Measurements from ENCODE around the gene TEAD1. TPM values are rescaled to one million over a fixed set of nuclear protein-coding genes. Genes with fewer than 3 reads are reported as not detected.
A peak's percentile ranks its signal among the peaks of the same experiment; 100 is the strongest.

The TEAD1 gene
- total and polyA plus RNA-seq, 7 donors: 3.2 to 200 (median 155) TPM

GRCh38 chr11:12698048-12698447 is 23.8 kb downstream of the TEAD1 start:
- WGBS, 2 donors: 56 to 85% methylated on average over 5 of the region's 5 CpGs
- intact Hi-C loops (cut with DNase I): no loop called here
- TF ChIP-seq CTCF (IDR thresholded peaks at IDR 0.05) (no peak), POLR2AphosphoS5 (IDR thresholded peaks at IDR 0.05) (no peak), EP300 (IDR thresholded peaks at IDR 0.05) (no peak), POLR2A (IDR thresholded peaks at IDR 0.05) (no peak)

DNA sequence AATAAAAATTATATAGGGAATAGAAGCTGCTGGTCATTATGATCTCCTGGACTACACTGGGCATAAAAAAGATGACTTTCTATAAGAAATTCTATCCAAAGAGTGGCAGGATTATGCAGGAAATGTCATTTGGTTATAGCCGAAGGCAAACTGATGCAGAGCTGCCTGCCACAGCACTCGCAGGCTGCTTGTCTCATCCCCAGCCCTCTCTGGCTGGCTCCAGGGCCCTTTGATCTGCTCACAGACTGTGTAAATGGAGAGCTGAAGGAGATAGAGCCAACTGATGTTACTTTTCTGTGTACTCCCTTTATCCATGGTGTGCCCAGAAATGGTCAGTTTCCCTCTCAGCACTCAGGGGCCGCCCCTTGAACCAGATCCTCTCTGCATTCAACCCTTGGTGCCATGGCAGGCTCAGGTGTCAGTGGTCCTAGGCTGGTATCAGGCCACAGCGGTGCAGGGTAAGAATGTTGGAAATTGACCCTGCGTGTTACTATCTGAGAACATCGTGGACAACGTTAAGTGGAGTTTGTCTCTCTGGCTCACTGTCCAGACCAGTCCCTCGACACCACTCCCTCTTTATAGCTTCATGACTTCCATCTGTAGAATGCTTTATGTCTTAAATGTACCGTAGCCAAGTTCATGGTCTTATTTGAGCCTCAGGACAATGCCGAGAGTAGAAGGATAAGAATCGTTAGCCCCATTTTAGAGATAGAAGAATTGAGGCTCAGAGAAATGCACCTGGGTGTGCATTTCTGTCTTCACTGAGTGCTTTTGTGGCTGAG is 27.8 kb downstream of the TEAD1 start:
- DNase-seq: no peak
- intact Hi-C loops (cut with DNase I): no loop called here
- 86 to 88% methylated on average over 11 of the region's 11 CpGs for WGBS, 2 donors

More at GRCh38 chr11:12698048-12698447, 23.8 kb downstream of the TEAD1 start:
- Histone ChIP-seq H3K36me3 (no peaks in the 10 kb centered on the region), H3K27me3 (no peaks in the 10 kb centered on the region), H3K4me3 (no peak overlapping the region), H3K4me1 (peaks cover 0 to 77% (median 70%) of the 10 kb centered on the region in 4 donors), H3K9me3 (no peaks in the 10 kb centered on the region), H3K27ac (peak overlapping the region in 2 of 4 donors; percentile 92 to 93)
- DNase-seq: no peak

DNA sequence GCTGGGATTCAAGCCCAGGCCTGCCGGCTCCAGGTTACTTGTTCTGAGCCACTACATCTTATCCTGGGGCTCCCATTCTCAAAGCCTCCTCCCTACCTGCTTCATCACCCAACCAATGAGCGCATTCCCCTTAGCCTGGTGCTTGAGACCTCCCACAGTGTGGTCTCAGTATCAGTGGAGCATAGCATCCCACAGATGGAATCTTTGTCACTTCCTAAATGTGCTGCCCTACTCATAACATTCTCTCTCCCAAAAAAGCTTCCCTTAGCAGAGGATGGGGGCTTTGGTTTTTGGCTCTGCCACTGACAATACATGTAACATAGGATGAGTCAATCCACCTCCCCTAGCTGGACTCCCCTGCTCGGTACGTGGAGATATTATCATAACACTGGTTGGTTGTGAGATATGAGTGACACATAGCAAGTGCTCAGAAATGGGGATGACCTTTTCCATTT is 28.8 kb downstream of the TEAD1 start:
- Histone ChIP-seq H3K4me1 (peaks cover 5 to 93% (median 71%) of the 10 kb centered on the region in 4 donors), H3K4me3 (no peak overlapping the region), H3K36me3 (no peaks in the 10 kb centered on the region), H3K27me3 (no peaks in the 10 kb centered on the region), H3K27ac (no peak overlapping the region), H3K9me3 (no peaks in the 10 kb centered on the region)
- DNase-seq: no peak
- 88 to 96% methylated on average over 4 of the region's 4 CpGs for WGBS, 2 donors
- no peak for TF ChIP-seq POLR2A (IDR thresholded peaks at IDR 0.05)
- TF ChIP-seq CTCF (IDR thresholded peaks at IDR 0.05): no peak
- no peak for TF ChIP-seq POLR2AphosphoS5 (IDR thresholded peaks at IDR 0.05)
- no peak for TF ChIP-seq EP300 (IDR thresholded peaks at IDR 0.05)
- intact Hi-C loops (cut with DNase I): no loop called here

More for the DNA sequence above, 27.8 kb downstream of the TEAD1 start:
- Histone ChIP-seq H3K9me3 (no peaks in the 10 kb centered on the region), H3K4me3 (no peak overlapping the region), H3K27ac (peak overlapping the region in 2 of 4 donors; percentile 8 to 36), H3K36me3 (no peaks in the 10 kb centered on the region), H3K4me1 (peaks cover 0 to 83% (median 67%) of the 10 kb centered on the region in 4 donors), H3K27me3 (no peaks in the 10 kb centered on the region)
- TF ChIP-seq EP300 (IDR thresholded peaks at IDR 0.05) (no peak), CTCF (IDR thresholded peaks at IDR 0.05) (no peak), POLR2A (IDR thresholded peaks at IDR 0.05) (no peak), POLR2AphosphoS5 (IDR thresholded peaks at IDR 0.05) (no peak)

DNA sequence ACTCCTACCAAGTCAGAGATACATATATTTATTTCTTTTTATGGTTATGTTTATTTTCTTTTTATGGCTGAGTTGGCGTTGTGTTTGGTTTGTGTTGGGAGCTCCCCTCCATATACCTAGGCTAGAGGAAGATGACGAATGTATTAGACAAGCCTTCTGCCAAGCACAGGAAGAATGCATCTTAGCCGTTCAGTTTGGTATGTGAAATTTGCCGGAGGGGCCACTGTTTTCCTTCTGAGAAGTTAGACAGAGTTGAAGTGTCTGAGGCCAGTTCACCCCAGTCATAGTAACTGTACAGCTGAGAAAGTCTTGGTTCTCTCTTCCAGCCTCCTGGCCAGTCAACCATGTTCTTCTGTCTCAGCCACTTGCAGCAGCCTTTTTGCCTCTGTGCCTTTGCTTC is 29.8 kb downstream of the TEAD1 start:
- TF ChIP-seq EP300 (IDR thresholded peaks at IDR 0.05) (no peak), CTCF (IDR thresholded peaks at IDR 0.05) (no peak), POLR2A (IDR thresholded peaks at IDR 0.05) (no peak), POLR2AphosphoS5 (IDR thresholded peaks at IDR 0.05) (no peak)
- Histone ChIP-seq H3K9me3 (no peaks in the 10 kb centered on the region), H3K4me3 (no peak overlapping the region), H3K36me3 (no peaks in the 10 kb centered on the region), H3K27ac (peak overlapping the region in 3 of 4 donors; percentile 5 to 59 (median 49)), H3K27me3 (no peaks in the 10 kb centered on the region), H3K4me1 (peaks cover 5 to 89% (median 69%) of the 10 kb centered on the region in 4 donors)
- no peak for DNase-seq
- 40 to 56% methylated on average over 4 of the region's 4 CpGs for WGBS, 2 donors
- intact Hi-C loops (cut with DNase I): no loop called here
